Measurements from ENCODE around the gene YIF1A. TPM values are rescaled to one million over a fixed set of nuclear protein-coding genes. Genes with fewer than 3 reads are reported as not detected.

Gene YIF1A
- total and polyA plus RNA-seq, 2 donors (not counting 3 experiments of a cell fraction or from before 2014, with no cell fraction given): 104 to 271 TPM

DNA sequence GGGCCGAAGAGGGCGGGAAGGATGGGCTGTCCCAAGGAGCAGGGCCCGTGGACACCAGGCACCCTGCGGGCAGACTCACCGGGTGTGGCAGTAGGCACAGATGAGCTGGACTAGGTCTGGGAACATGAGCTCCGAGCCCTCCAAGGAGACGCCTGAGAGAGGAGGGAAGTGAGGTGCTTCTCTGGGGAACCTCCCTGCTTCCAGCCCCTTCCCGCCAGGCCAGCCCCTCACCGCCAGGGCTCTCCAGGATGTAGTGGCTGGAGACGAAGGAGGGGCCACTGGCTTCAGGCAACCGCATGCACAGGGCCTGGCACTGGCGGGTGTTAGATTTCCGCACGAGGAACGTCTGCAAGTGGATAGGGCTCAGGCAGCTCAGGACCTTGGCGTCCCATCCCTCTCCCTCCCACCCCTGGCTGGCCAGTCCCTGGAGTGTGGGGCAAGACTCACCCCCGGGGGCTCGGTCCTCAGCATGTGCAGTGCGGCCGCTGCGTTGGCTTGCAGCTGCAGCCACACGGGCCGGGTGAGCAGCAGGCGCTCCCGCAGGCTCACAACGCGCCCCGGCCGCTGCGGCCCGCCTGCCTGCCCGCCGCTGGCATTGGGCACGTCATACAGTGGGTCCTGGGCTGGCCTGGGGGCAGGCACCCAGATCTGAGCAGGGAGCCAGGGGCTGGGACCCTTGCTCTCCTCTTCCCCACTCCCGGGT, 46.7 kb upstream of the YIF1A start:
- dilution Hi-C loops (cut with MboI; ENCODE audit: extremely low pct_ligation_motif_present, low sequenced_read_pairs): no loop called here

More for the DNA sequence above, 46.7 kb upstream of the YIF1A start:
- Histone ChIP-seq H3K27ac (ENCODE audit: insufficient read depth, low read depth, low read length) (peak overlapping the region; percentile 91), H3K9me1 (replicated peaks; ENCODE audit: control insufficient read depth, extremely low read depth, insufficient read depth, low read length) (no peaks in the 10 kb centered on the region), H3K4me1 (ENCODE audit: control insufficient read depth, extremely low read depth, insufficient read depth, low read length) (peaks cover 18% of the 10 kb centered on the region), H3K4me2 (ENCODE audit: insufficient read depth, low read length) (peak overlapping the region; percentile 53), H3K36me3 (ENCODE audit: control insufficient read depth in 2 of 2, extremely low read depth in 1 of 2, insufficient read depth in 2 of 2, low read length in 2 of 2) (peaks cover 0 to 10% of the 10 kb centered on the region in 2 experiments), H3K27me3 (ENCODE audit: control insufficient read depth in 2 of 2, insufficient read depth in 2 of 2, low read length in 2 of 2) (no peaks in the 10 kb centered on the region), H3K79me2 (ENCODE audit: control insufficient read depth, insufficient read depth, low read length) (no peaks in the 10 kb centered on the region), H3K4me3 (replicated peaks in 1 of 3; ENCODE audit: insufficient read depth in 1 of 3, low read depth in 1 of 3, low read length in 3 of 3) (peak overlapping the region; percentile 12 to 54 (median 48)), H4K20me1 (replicated peaks; ENCODE audit: control insufficient read depth, extremely low read depth, insufficient read depth, low read length) (no peaks in the 10 kb centered on the region), H2AFZ (ENCODE audit: low read depth, low read length) (peak overlapping the region; percentile 0), H3K9me3 (replicated peaks; ENCODE audit: control insufficient read depth, insufficient read depth, low read length) (no peaks in the 10 kb centered on the region), H3K9ac (replicated peaks; ENCODE audit: extremely low read depth, insufficient read depth, low read length) (peak overlapping the region; percentile 85)
- POLR2A ChIA-PET: interaction anchor here (1.4 to 1.6 kb wide), 3 partner anchors 9 to 46 kb away, joined by 3 to 6 read pairs (median 4); partner anchors contain the start of genes BRMS1 and YIF1A
- TF ChIP-seq, protein P1, sequence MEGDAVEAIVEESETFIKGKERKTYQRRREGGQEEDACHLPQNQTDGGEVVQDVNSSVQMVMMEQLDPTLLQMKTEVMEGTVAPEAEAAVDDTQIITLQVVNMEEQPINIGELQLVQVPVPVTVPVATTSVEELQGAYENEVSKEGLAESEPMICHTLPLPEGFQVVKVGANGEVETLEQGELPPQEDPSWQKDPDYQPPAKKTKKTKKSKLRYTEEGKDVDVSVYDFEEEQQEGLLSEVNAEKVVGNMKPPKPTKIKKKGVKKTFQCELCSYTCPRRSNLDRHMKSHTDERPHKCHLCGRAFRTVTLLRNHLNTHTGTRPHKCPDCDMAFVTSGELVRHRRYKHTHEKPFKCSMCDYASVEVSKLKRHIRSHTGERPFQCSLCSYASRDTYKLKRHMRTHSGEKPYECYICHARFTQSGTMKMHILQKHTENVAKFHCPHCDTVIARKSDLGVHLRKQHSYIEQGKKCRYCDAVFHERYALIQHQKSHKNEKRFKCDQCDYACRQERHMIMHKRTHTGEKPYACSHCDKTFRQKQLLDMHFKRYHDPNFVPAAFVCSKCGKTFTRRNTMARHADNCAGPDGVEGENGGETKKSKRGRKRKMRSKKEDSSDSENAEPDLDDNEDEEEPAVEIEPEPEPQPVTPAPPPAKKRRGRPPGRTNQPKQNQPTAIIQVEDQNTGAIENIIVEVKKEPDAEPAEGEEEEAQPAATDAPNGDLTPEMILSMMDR (IDR thresholded peaks at IDR 0.05; ENCODE audit: extremely low read depth in 1 of 2, insufficient read depth in 1 of 2, low read depth in 1 of 2, low read length in 2 of 2): peak in 1 of 2 donors; percentile 1
- TF ChIP-seq POLR2A (IDR thresholded peaks at IDR 0.05; ENCODE audit: low read depth, low read length): no peak
- CTCF ChIA-PET: interaction anchor here (0.6 to 8.7 kb wide), 8 partner anchors 9 to 53 kb away, joined by 3 to 225 read pairs (median 6); partner anchors contain the start of genes BRMS1 and CD248
- DNase-seq (ENCODE audit: low read depth, low spot score): peak; percentile 53
- peak; percentile 81 for FAIRE-seq
- BruUV-seq (replicated peaks): TSS peak; percentile 13
- intact Hi-C loops (cut with micrococcal nuclease): loop anchor here (1.0 to 2.0 kb wide), 3 partner anchors 7 to 23 kb away; partner anchors contain the start of gene BRMS1
